Hepatocyte (in vitro differentiated cells): ENCODE measurements around the gene HEYL. TPM values are rescaled to one million over a fixed set of nuclear protein-coding genes. Genes with fewer than 3 reads are reported as not detected.

Experiments
- DNase-seq: peaks from one replicate; pipeline ENCODE4 v3.0.0-alpha.2; 2016; ENCODE audit warnings: low spot score
- H2AFZ ChIP-seq: fragments of 200-600 bp; sonication (generic); 2 replicates; pipeline ENCODE4 v1.6.0; 2016; ENCODE audit warnings: antibody characterized with exemption, mild to moderate bottlenecking
- H3K27ac ChIP-seq: fragments of 200-600 bp; sonication (generic); 2 replicates; pipeline ENCODE4 v1.5.1; 2016; ENCODE audit warnings: mild to moderate bottlenecking
- H3K27me3 ChIP-seq: fragments of 200-600 bp; sonication (generic); 2 replicates; pipeline ENCODE4 v1.6.1; 2016
- H3K36me3 ChIP-seq: fragments of 200-600 bp; sonication (generic); replicated peaks from 2 replicates; pipeline ENCODE4 v1.5.1; 2016; ENCODE audit warnings: low read depth; ENCODE audit not compliant: insufficient read depth
- H3K4me1 ChIP-seq: fragments of 200-600 bp; sonication (generic); 2 replicates; pipeline ENCODE4 v1.5.1; 2016; ENCODE audit warnings: mild to moderate bottlenecking, moderate library complexity; ENCODE audit not compliant: insufficient read depth
- H3K4me2 ChIP-seq: fragments of 200-600 bp; sonication (generic); 2 replicates; pipeline ENCODE4 v1.6.0; 2016
- H3K4me3 ChIP-seq: fragments of 200-600 bp; sonication (generic); 2 replicates; pipeline ENCODE4 v1.5.1; 2016; ENCODE audit warnings: mild to moderate bottlenecking
- H3K79me2 ChIP-seq: fragments of 200-600 bp; sonication (generic); 2 replicates; pipeline ENCODE4 v1.6.0; 2017; ENCODE audit warnings: mild to moderate bottlenecking
- H3K9me2 ChIP-seq: fragments of 200-600 bp; sonication (generic); replicated peaks from 2 replicates; pipeline ENCODE4 v1.6.0; 2017; ENCODE audit warnings: mild to moderate bottlenecking; ENCODE audit not compliant: insufficient read depth
- H3K9me3 ChIP-seq: fragments of 200-600 bp; sonication (generic); 2 replicates; pipeline ENCODE4 v1.5.1; 2016; ENCODE audit warnings: low read depth, mild to moderate bottlenecking
- H4K20me1 ChIP-seq: fragments of 200-600 bp; sonication (generic); 2 replicates; pipeline ENCODE4 v1.6.0; 2016; ENCODE audit warnings: mild to moderate bottlenecking; ENCODE audit not compliant: insufficient read depth, poor library complexity, severe bottlenecking
- CTCF ChIP-seq: fragments of 200-600 bp; sonication (generic); IDR thresholded peaks from 2 replicates; pipeline ENCODE4 v1.5.1; 2016; ENCODE audit warnings: antibody characterized with exemption, mild to moderate bottlenecking; ENCODE audit not compliant: poor library complexity
- EZH2 ChIP-seq: fragments of 200-600 bp; sonication (generic); IDR thresholded peaks from 2 replicates; pipeline ENCODE4 v1.6.1; 2016; ENCODE audit warnings: antibody characterized with exemption, mild to moderate bottlenecking, borderline replicate concordance
- EZH2phosphoT487 ChIP-seq: fragments of 200-600 bp; sonication (generic); IDR thresholded peaks from one replicate; pipeline ENCODE4 v1.6.1; 2018; ENCODE audit warnings: antibody characterized with exemption, mild to moderate bottlenecking, low read depth, moderate library complexity; ENCODE audit not compliant: unreplicated experiment, severe bottlenecking
- WGBS: methylation state at CpG from one replicate; pipeline ENCODE4 v1.1.6; 2016; ENCODE audit warnings: low lambda C conversion rate; ENCODE audit errors: missing lambda C conversion rate; 5-methylcytosine and 5-hydroxymethylcytosine counted together
- polyA plus RNA-seq: library from polyadenylated mRNA; unstranded; fragments of >200 nt; fragmentation: Nextera tagmentation; extraction: Ambion mirVana; gene quantifications from 2 replicates; pipeline ENCODE4 v1.2.1, GENCODE V29; 2016
- total RNA-seq: library from RNA; depleted of rRNA; stranded (reverse); fragments of >200 nt; gene quantifications from 2 replicates; pipeline ENCODE4 v1.2.3, GENCODE V29; 2014

The HEYL gene
- total and polyA plus RNA-seq, 2 experiments from 2014 or later: 10.9 to 24.8 TPM

DNA sequence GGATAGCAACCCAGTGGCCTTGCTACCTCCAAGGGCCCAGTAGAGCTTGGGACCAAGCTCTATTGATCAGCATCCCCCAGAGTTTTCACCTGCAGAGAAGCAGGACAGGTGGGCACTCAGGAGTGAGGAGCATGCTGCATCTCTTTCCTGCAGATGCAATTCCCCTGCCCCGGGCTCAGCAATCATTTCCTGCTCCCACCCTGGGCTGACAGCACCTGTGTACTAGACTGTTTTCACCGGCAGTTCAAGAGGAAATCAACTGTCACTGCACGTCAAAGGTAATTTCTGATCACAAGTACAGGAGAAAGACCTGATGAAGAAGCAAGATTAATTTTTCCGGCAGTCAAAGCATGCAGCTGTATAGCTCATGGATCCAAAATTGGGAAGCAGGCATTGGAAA lies 41.3 kb upstream of the HEYL start:
- Histone ChIP-seq H3K4me1 (no peaks in the 10 kb centered on the region), H2AFZ (no peak overlapping the region), H4K20me1 (no peaks in the 10 kb centered on the region), H3K9me2 (no peaks in the 10 kb centered on the region), H3K4me3 (no peak overlapping the region), H3K27ac (no peak overlapping the region), H3K79me2 (no peaks in the 10 kb centered on the region), H3K36me3 (no peaks in the 10 kb centered on the region), H3K4me2 (no peak overlapping the region), H3K27me3 (peaks cover 60% of the 10 kb centered on the region), H3K9me3 (no peaks in the 10 kb centered on the region)
- no peak for DNase-seq
- 77% methylated on average over 4 of the region's 4 CpGs for WGBS
- TF ChIP-seq EZH2phosphoT487 (no peak), EZH2 (no peak), CTCF (no peak)

DNA sequence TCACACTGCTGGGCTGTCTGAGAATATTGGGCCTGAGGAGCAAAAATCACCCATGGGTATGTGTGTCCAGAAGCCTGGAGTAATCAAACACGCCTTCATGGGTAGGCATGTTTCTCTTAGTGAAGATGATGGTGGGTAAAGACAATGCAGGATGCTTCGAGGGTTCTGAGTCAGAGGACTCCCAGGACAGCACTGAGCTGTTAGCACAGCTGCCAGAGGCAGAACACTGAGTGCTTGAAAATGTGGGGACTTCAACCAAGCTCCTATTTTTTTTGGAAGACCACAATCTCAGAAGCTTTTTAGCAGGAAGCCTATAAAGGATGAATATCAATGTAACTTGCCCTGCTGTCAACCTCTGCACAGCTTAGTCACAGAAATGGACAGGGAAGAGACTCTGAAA lies 40.4 kb upstream of the HEYL start:
- no peak overlapping the region for H2AFZ ChIP-seq
- H3K27me3 ChIP-seq: peaks cover 53% of the 10 kb centered on the region
- H3K4me1 ChIP-seq: no peaks in the 10 kb centered on the region
- no peaks in the 10 kb centered on the region for H3K9me2 ChIP-seq
- no peak overlapping the region for H3K4me2 ChIP-seq
- no peak overlapping the region for H3K4me3 ChIP-seq
- no peak overlapping the region for H3K27ac ChIP-seq
- H4K20me1 ChIP-seq: no peaks in the 10 kb centered on the region
- no peak for DNase-seq
- no peaks in the 10 kb centered on the region for H3K79me2 ChIP-seq
- no peaks in the 10 kb centered on the region for H3K9me3 ChIP-seq
- TF ChIP-seq CTCF: no peak
- TF ChIP-seq EZH2phosphoT487: no peak
- no peak for TF ChIP-seq EZH2
- H3K36me3 ChIP-seq: no peaks in the 10 kb centered on the region
- WGBS: 56% methylated on average over 2 of the region's 2 CpGs

- no peaks in the 10 kb centered on the region for H3K79me2 ChIP-seq
- no peak overlapping the region for H3K4me3 ChIP-seq
- no peaks in the 10 kb centered on the region for H3K36me3 ChIP-seq
- H3K9me3 ChIP-seq: no peaks in the 10 kb centered on the region
- H3K4me1 ChIP-seq: no peaks in the 10 kb centered on the region
- 73% methylated on average over 2 of the region's 2 CpGs for WGBS
- no peak for DNase-seq
- H3K27ac ChIP-seq: no peak overlapping the region
- H4K20me1 ChIP-seq: no peaks in the 10 kb centered on the region
- peaks cover 52% of the 10 kb centered on the region for H3K27me3 ChIP-seq
- TF ChIP-seq CTCF: no peak
- no peak for TF ChIP-seq EZH2
- TF ChIP-seq EZH2phosphoT487: no peak
- no peak overlapping the region for H2AFZ ChIP-seq
- H3K9me2 ChIP-seq: no peaks in the 10 kb centered on the region
- no peak overlapping the region for H3K4me2 ChIP-seq
These were observed 39.4 kb upstream of the HEYL start for GRCh38 chr1:39678889-39679288.

DNA sequence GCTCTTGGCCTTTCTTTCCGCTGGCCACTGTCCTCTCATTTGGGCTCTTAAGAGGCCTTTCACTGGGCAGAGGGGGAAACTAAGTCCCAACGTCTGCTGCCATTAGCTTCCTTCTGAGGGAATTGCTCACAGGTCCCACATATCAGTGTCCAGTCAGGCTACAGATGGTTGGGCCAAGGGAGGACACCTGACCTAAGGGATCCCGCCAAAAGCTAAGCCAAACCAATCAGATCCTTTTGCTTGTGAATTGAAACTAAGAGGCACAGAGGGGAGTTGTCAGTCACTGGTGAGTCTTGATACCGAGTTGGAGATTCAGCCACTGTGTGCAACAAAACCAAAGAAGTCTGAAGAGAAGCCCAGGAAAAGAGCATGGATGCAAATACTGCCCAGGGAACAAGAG lies 38.2 kb upstream of the HEYL start:
- no peaks in the 10 kb centered on the region for H4K20me1 ChIP-seq
- no peaks in the 10 kb centered on the region for H3K9me2 ChIP-seq
- H3K4me3 ChIP-seq: no peak overlapping the region
- H3K27ac ChIP-seq: no peak overlapping the region
- no peaks in the 10 kb centered on the region for H3K9me3 ChIP-seq
- no peak for TF ChIP-seq EZH2phosphoT487
- no peak for TF ChIP-seq CTCF
- no peak for TF ChIP-seq EZH2
- no peaks in the 10 kb centered on the region for H3K4me1 ChIP-seq
- H3K36me3 ChIP-seq: no peaks in the 10 kb centered on the region
- H3K79me2 ChIP-seq: no peaks in the 10 kb centered on the region
- H3K27me3 ChIP-seq: peaks cover 50% of the 10 kb centered on the region
- no peak overlapping the region for H2AFZ ChIP-seq
- DNase-seq: no peak
- 84% methylated on average over 4 of the region's 4 CpGs for WGBS
- no peak overlapping the region for H3K4me2 ChIP-seq
